NCI-H774 (cell line): Measurements from ENCODE around the gene RHPN2.
A peak's percentile ranks its signal among the peaks of the same experiment; 100 is the strongest.

ENCODE experiments used
- DNase-seq: peaks from one replicate; lab custom pipeline; 2025; lab: John Stamatoyannopoulos, UW

RHPN2 gene

GRCh38 chr19:33064792-33065550 lies at the start of gene RHPN2:
TSS of gene RHPN2 (minus strand) at chr19:33064888. CDS start at chr19:33064852, 36 bp downstream.
- DNase-seq = peak; percentile 45

- no peak for DNase-seq
Measured at GRCh38 chr19:33114312-33114711, 49.6 kb upstream of the RHPN2 start.

- DNase-seq = no peak
Measured at GRCh38 chr19:33111587-33111986, 46.9 kb upstream of the RHPN2 start.

GRCh38 chr19:33110137-33110910 lies 45.6 kb upstream of the RHPN2 start:
- no peak for DNase-seq

GRCh38 chr19:33108161-33108560 lies 43.5 kb upstream of the RHPN2 start:
- DNase-seq = no peak

- DNase-seq = no peak
Measured at GRCh38 chr19:33102893-33103292, 38.2 kb upstream of the RHPN2 start.

- no peak for DNase-seq
Measured at GRCh38 chr19:33100894-33101644, 36.4 kb upstream of the RHPN2 start.

- no peak for DNase-seq
Measured at GRCh38 chr19:33098055-33098534, 33.4 kb upstream of the RHPN2 start.

GRCh38 chr19:33096005-33096404 lies 31.3 kb upstream of the RHPN2 start:
- DNase-seq = no peak

GRCh38 chr19:33094436-33095067 lies 29.9 kb upstream of the RHPN2 start:
- DNase-seq = no peak

- DNase-seq = no peak
Measured at GRCh38 chr19:33093420-33094210, 28.9 kb upstream of the RHPN2 start.

GRCh38 chr19:33090179-33090578 lies 25.5 kb upstream of the RHPN2 start:
- DNase-seq = no peak

GRCh38 chr19:33089010-33089409 lies 24.3 kb upstream of the RHPN2 start:
- DNase-seq = no peak

- no peak for DNase-seq
Measured at GRCh38 chr19:33086955-33087354, 22.3 kb upstream of the RHPN2 start.

GRCh38 chr19:33085570-33086128 lies 21.0 kb upstream of the RHPN2 start:
- no peak for DNase-seq

GRCh38 chr19:33080761-33081681 lies 16.3 kb upstream of the RHPN2 start, which contains the start of gene GPATCH1:
TSS of gene GPATCH1 (plus strand) at chr19:33081181. CDS start at chr19:33081194, 13 bp downstream.
- DNase-seq = peak; percentile 66

- no peak for DNase-seq
Measured at GRCh38 chr19:33075519-33075918, 10.8 kb upstream of the RHPN2 start.

GRCh38 chr19:33071887-33072286 lies 7.2 kb upstream of the RHPN2 start:
- DNase-seq = no peak

GRCh38 chr19:33067121-33067520 lies 2.4 kb upstream of the RHPN2 start:
- no peak for DNase-seq

GRCh38 chr19:33066543-33066942 lies 1.9 kb upstream of the RHPN2 start:
- DNase-seq = no peak
